DMS 273 (cell line): ENCODE results near the gene CEP104.

Experiments
- DNase-seq: peaks from one replicate; lab custom pipeline; 2025; ENCODE audit not compliant: unreplicated experiment; lab: John Stamatoyannopoulos, UW

Gene CEP104

GRCh38 chr1:3767328-3767925 lies 89.6 kb downstream of the CEP104 start:
- DNase-seq: no peak

GRCh38 chr1:3763351-3764125 lies 93.5 kb downstream of the CEP104 start:
- no peak for DNase-seq

GRCh38 chr1:3762873-3763228 lies 94.2 kb downstream of the CEP104 start:
- DNase-seq: no peak

- no peak for DNase-seq
Observed at GRCh38 chr1:3762151-3762872, 94.7 kb downstream of the CEP104 start.
